ENCODE data around the gene NCKAP5.

DNA sequence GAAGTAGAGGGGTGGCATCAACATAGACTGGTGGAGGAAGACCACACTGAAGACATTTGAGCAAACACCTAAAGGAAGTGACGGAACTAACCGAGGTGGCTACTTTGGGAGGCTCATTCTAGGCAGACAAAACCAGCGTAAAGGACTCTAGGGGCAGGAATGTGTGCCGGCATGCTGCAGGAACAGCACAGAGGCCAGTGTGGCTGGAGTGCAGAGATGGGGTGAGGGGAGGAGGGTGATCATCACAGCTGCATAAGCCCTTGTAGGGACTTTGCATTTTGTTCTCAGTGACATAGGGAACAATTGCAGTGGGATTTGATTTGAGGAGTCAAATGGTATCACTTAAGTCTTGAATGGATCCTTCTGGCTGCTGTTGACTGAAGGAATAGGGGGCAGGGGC lies 253.5 kb downstream of the NCKAP5 start:
- TF ChIP-seq CTCF (IDR thresholded peaks at IDR 0.05; ENCODE audit: poor library complexity): no peak
- no peak for TF ChIP-seq EZH2phosphoT487 (IDR thresholded peaks at IDR 0.05; ENCODE audit: low read depth, severe bottlenecking, unreplicated experiment)
- no peak for TF ChIP-seq EZH2 (IDR thresholded peaks at IDR 0.05; ENCODE audit: borderline replicate concordance)
